ENCODE results near the gene SLC38A3. TPM values are rescaled to one million over a fixed set of nuclear protein-coding genes. Genes with fewer than 3 reads are reported as not detected.

SLC38A3 gene
- total RNA-seq, 2 donors from 2014 or later = 0.28 TPM; not detected in 1

GRCh38 chr3:50192124-50192523, 12.9 kb upstream of the SLC38A3 start:
- Histone ChIP-seq H3K4me1 (ENCODE audit: control insufficient read depth in 1 of 2, low read depth in 2 of 2) (peaks cover 3 to 24% of the 10 kb centered on the region in 2 donors), H3K9me3 (no peaks in the 10 kb centered on the region), H3K36me3 (no peaks in the 10 kb centered on the region), H3K4me3 (no peak overlapping the region), H3K27me3 (replicated peaks; ENCODE audit: insufficient read depth) (no peaks in the 10 kb centered on the region), H3K27ac (no peak overlapping the region)
- ATAC-seq (ENCODE audit: insufficient number of reproducible peaks, low FRiP score, low read depth) (no peak), DNase-seq (ENCODE audit: low spot score) (no peak)
- no peak for TF ChIP-seq CTCF (IDR thresholded peaks at IDR 0.05)

- peaks cover 3 to 24% of the 10 kb centered on the region in 2 donors for H3K4me1 ChIP-seq (ENCODE audit: control insufficient read depth in 1 of 2, low read depth in 2 of 2)
- H3K27me3 ChIP-seq (replicated peaks; ENCODE audit: insufficient read depth) = no peaks in the 10 kb centered on the region
- DNase-seq (ENCODE audit: low spot score) = peak; percentile 21
- no peaks in the 10 kb centered on the region for H3K36me3 ChIP-seq
- no peak for ATAC-seq (ENCODE audit: insufficient number of reproducible peaks, low FRiP score, low read depth)
- H3K9me3 ChIP-seq = no peaks in the 10 kb centered on the region
- no peak overlapping the region for H3K27ac ChIP-seq
- peak; percentile 93 for TF ChIP-seq CTCF (IDR thresholded peaks at IDR 0.05)
- no peak overlapping the region for H3K4me3 ChIP-seq
These were observed 12.4 kb upstream of the SLC38A3 start for GRCh38 chr3:50192689-50193141.

- no peak for TF ChIP-seq CTCF (IDR thresholded peaks at IDR 0.05)
- H3K4me1 ChIP-seq (ENCODE audit: control insufficient read depth in 1 of 2, low read depth in 2 of 2) = peaks cover 3 to 24% of the 10 kb centered on the region in 2 donors
- DNase-seq (ENCODE audit: low spot score) (no peak), ATAC-seq (ENCODE audit: insufficient number of reproducible peaks, low FRiP score, low read depth) (no peak)
- H3K4me3 ChIP-seq = no peak overlapping the region
- no peaks in the 10 kb centered on the region for H3K27me3 ChIP-seq (replicated peaks; ENCODE audit: insufficient read depth)
- no peaks in the 10 kb centered on the region for H3K9me3 ChIP-seq
- no peaks in the 10 kb centered on the region for H3K36me3 ChIP-seq
- no peak overlapping the region for H3K27ac ChIP-seq
These were observed 11.8 kb upstream of the SLC38A3 start for GRCh38 chr3:50193286-50193685.

GRCh38 chr3:50193746-50194127, 11.3 kb upstream of the SLC38A3 start:
- no peak for DNase-seq (ENCODE audit: low spot score)
- no peaks in the 10 kb centered on the region for H3K27me3 ChIP-seq (replicated peaks; ENCODE audit: insufficient read depth)
- H3K4me1 ChIP-seq (ENCODE audit: control insufficient read depth in 1 of 2, low read depth in 2 of 2) = peaks cover 3 to 24% of the 10 kb centered on the region in 2 donors
- H3K27ac ChIP-seq = no peak overlapping the region
- peak overlapping the region; percentile 35 for H3K4me3 ChIP-seq
- no peaks in the 10 kb centered on the region for H3K9me3 ChIP-seq
- no peak for ATAC-seq (ENCODE audit: insufficient number of reproducible peaks, low FRiP score, low read depth)
- TF ChIP-seq CTCF (IDR thresholded peaks at IDR 0.05) = no peak
- no peaks in the 10 kb centered on the region for H3K36me3 ChIP-seq

GRCh38 chr3:50194128-50194902, 10.8 kb upstream of the SLC38A3 start:
- ATAC-seq (ENCODE audit: insufficient number of reproducible peaks, low FRiP score, low read depth) (no peak), DNase-seq (ENCODE audit: low spot score) (no peak)
- peaks cover 3 to 21% of the 10 kb centered on the region in 2 donors for H3K4me1 ChIP-seq (ENCODE audit: control insufficient read depth in 1 of 2, low read depth in 2 of 2)
- no peaks in the 10 kb centered on the region for H3K9me3 ChIP-seq
- H3K4me3 ChIP-seq = peak overlapping the region; percentile 35
- no peak overlapping the region for H3K27ac ChIP-seq
- TF ChIP-seq CTCF (IDR thresholded peaks at IDR 0.05) = peak; percentile 84
- H3K27me3 ChIP-seq (replicated peaks; ENCODE audit: insufficient read depth) = no peaks in the 10 kb centered on the region
- no peaks in the 10 kb centered on the region for H3K36me3 ChIP-seq

All from thoracic aorta (tissue), 2 donors.